GM06990 (cell line): ENCODE results near the gene LENEP.

Experiments used
- DNase-seq: peaks from one replicate; pipeline ENCODE4 v3.0.0-alpha.2; 2011; ENCODE audit not compliant: insufficient read length; ENCODE audit errors: extremely low read depth
- H3K27me3 ChIP-seq: replicated peaks from 2 replicates; pipeline ENCODE4 v1.6.0; 2011; ENCODE audit warnings: low read length; ENCODE audit not compliant: control insufficient read depth, insufficient read depth
- H3K36me3 ChIP-seq: 2 replicates; pipeline ENCODE4 v1.5.1; 2011; ENCODE audit warnings: low read length; ENCODE audit not compliant: control insufficient read depth, insufficient read depth
- H3K4me3 ChIP-seq: replicated peaks from 2 replicates; pipeline ENCODE4 v1.5.1; 2011; ENCODE audit warnings: low read depth, mild to moderate bottlenecking, control low read depth, low read length
- CTCF ChIP-seq: IDR thresholded peaks from 2 replicates; pipeline ENCODE4 v1.5.1; 2011; ENCODE audit warnings: low read length, control low read depth, mild to moderate bottlenecking, inconsistent platforms; ENCODE audit not compliant: insufficient read depth, poor library complexity, severe bottlenecking

LENEP gene

GRCh38 chr1:155003227-155003765 lies 9.9 kb downstream of the LENEP start:
- peak; percentile 40 for DNase-seq
- H3K27me3 ChIP-seq: no peaks in the 10 kb centered on the region
- H3K4me3 ChIP-seq: peak overlapping the region; percentile 96
- no peak for TF ChIP-seq CTCF
- no peaks in the 10 kb centered on the region; the same call in 1 of the 2 replicates for H3K36me3 ChIP-seq

- DNase-seq: peak; percentile 55
- no peaks in the 10 kb centered on the region for H3K27me3 ChIP-seq
- H3K36me3 ChIP-seq: no peaks in the 10 kb centered on the region; the same call in 1 of the 2 replicates
- no peak for TF ChIP-seq CTCF
- peak overlapping the region; percentile 96 for H3K4me3 ChIP-seq
These were observed 10.5 kb downstream of the LENEP start for GRCh38 chr1:155003766-155004351.

GRCh38 chr1:155004352-155005075 lies 11.1 kb downstream of the LENEP start:
- no peak for DNase-seq
- Histone ChIP-seq H3K27me3 (no peaks in the 10 kb centered on the region), H3K4me3 (peak overlapping the region; percentile 96), H3K36me3 (no peaks in the 10 kb centered on the region; the same call in 1 of the 2 replicates)
- TF ChIP-seq CTCF: no peak

- no peak for TF ChIP-seq CTCF
- no peak for DNase-seq
- no peaks in the 10 kb centered on the region; the same call in 1 of the 2 replicates for H3K36me3 ChIP-seq
- no peaks in the 10 kb centered on the region for H3K27me3 ChIP-seq
- H3K4me3 ChIP-seq: peak overlapping the region; percentile 96
These were observed 12.0 kb downstream of the LENEP start for GRCh38 chr1:155005076-155006011.

GRCh38 chr1:155006601-155007101 lies 13.3 kb downstream of the LENEP start:
- H3K36me3 ChIP-seq: peaks cover 5% of the 10 kb centered on the region; the same call in 1 of the 2 replicates
- no peaks in the 10 kb centered on the region for H3K27me3 ChIP-seq
- DNase-seq: no peak
- no peak overlapping the region for H3K4me3 ChIP-seq
- no peak for TF ChIP-seq CTCF
